Calu3 (cell line): ENCODE data around the gene ABCG1. TPM values are rescaled to one million over a fixed set of nuclear protein-coding genes. Genes with fewer than 3 reads are reported as not detected.

Source experiments
- BruUV-seq: library from RNA; stranded (reverse); fragments of 400-500 nt; replicated peaks from 2 replicates; lab custom pipeline; 2021; lab: Mats Ljungman, UMichigan
- CTCF ChIA-PET: fragments of 300-600 bp; sonication (Branson Sonifier 250); formaldehyde crosslinking; loops from one replicate; lab custom pipeline; 2022; ENCODE audit warnings: antibody characterized with exemption; lab: Charles Lee
- DNase-seq: peaks from one replicate; pipeline ENCODE4 v3.0.0; 2022
- H3K27ac Mint-ChIP-seq: one replicate; pipeline ENCODE4 v1.8.0; 2022; ENCODE audit warnings: mixed read lengths; ENCODE audit not compliant: unreplicated experiment
- H3K27me3 Mint-ChIP-seq: one replicate; pipeline ENCODE4 v1.8.0; 2022; ENCODE audit warnings: mixed read lengths; ENCODE audit not compliant: unreplicated experiment
- H3K36me3 Mint-ChIP-seq: one replicate; pipeline ENCODE4 v1.8.0; 2022; ENCODE audit warnings: mild to moderate bottlenecking, moderate library complexity, mixed read lengths; ENCODE audit not compliant: insufficient read depth, unreplicated experiment
- H3K4me1 Mint-ChIP-seq: one replicate; pipeline ENCODE4 v1.8.0; 2022; ENCODE audit warnings: mild to moderate bottlenecking, low read depth, mixed read lengths; ENCODE audit not compliant: unreplicated experiment
- H3K4me3 Mint-ChIP-seq: one replicate; pipeline ENCODE4 v1.8.0; 2022; ENCODE audit warnings: mild to moderate bottlenecking, low read depth, moderate library complexity, mixed read lengths; ENCODE audit not compliant: unreplicated experiment
- H3K9me3 Mint-ChIP-seq: one replicate; pipeline ENCODE4 v1.8.0; 2022; ENCODE audit warnings: low read depth, mixed read lengths; ENCODE audit not compliant: unreplicated experiment
- intact Hi-C: fragments of 100-400 bp; cut with micrococcal nuclease; formaldehyde crosslinking; loops from one replicate; pipeline ENCODE4 v1.10.0; 2022; ENCODE audit not compliant: unreplicated experiment
- total RNA-seq: library from RNA; stranded (reverse); gene quantifications from 2 replicates; pipeline ENCODE4 v1.2.3, GENCODE V29; 2022
- TF ChIP-seq, protein P1 (sequence below): fragments of 200-600 bp; IDR thresholded peaks from one replicate; pipeline ENCODE4 v1.8.0; 2022; ENCODE audit warnings: antibody characterized with exemption; ENCODE audit not compliant: unreplicated experiment

The ABCG1 gene
- total RNA-seq, 1 experiment from 2014 or later = 0.19 TPM

DNA sequence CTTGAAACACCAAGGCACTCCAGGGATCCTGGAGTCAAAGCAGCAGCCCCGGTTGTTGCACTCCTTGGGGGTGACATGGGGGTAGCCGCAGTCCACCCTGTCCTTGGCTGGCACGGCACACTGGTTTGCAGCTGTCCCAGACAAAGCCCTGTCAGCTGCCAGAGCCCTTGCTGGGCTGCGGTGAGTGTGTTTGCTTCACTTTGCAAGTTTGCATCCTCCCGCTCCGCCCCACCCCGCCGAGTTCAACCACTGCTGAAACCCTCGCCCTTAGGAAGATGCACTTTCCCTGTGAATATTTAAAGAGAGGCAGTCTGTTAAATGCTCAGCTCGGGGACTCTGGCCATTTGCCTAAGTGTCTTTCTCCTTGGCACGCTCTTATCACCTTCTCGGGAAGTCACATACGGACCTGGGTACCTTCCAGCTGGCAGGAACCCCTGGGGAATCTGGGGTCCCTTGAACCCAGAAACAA, 94.6 kb downstream of the ABCG1 start:
- BruUV-seq = no TSS peak
- Mint-ChIP-seq H3K27me3 (peaks cover 13% of the 10 kb centered on the region), H3K9me3 (no peaks in the 10 kb centered on the region), H3K4me1 (peaks cover 6% of the 10 kb centered on the region), H3K27ac (no peak overlapping the region), H3K4me3 (no peak overlapping the region), H3K36me3 (no peaks in the 10 kb centered on the region)
- intact Hi-C loops = no loop called here
- TF ChIP-seq, protein P1, sequence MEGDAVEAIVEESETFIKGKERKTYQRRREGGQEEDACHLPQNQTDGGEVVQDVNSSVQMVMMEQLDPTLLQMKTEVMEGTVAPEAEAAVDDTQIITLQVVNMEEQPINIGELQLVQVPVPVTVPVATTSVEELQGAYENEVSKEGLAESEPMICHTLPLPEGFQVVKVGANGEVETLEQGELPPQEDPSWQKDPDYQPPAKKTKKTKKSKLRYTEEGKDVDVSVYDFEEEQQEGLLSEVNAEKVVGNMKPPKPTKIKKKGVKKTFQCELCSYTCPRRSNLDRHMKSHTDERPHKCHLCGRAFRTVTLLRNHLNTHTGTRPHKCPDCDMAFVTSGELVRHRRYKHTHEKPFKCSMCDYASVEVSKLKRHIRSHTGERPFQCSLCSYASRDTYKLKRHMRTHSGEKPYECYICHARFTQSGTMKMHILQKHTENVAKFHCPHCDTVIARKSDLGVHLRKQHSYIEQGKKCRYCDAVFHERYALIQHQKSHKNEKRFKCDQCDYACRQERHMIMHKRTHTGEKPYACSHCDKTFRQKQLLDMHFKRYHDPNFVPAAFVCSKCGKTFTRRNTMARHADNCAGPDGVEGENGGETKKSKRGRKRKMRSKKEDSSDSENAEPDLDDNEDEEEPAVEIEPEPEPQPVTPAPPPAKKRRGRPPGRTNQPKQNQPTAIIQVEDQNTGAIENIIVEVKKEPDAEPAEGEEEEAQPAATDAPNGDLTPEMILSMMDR = no peak
- no peak for DNase-seq
- CTCF ChIA-PET = no interaction called here

DNA sequence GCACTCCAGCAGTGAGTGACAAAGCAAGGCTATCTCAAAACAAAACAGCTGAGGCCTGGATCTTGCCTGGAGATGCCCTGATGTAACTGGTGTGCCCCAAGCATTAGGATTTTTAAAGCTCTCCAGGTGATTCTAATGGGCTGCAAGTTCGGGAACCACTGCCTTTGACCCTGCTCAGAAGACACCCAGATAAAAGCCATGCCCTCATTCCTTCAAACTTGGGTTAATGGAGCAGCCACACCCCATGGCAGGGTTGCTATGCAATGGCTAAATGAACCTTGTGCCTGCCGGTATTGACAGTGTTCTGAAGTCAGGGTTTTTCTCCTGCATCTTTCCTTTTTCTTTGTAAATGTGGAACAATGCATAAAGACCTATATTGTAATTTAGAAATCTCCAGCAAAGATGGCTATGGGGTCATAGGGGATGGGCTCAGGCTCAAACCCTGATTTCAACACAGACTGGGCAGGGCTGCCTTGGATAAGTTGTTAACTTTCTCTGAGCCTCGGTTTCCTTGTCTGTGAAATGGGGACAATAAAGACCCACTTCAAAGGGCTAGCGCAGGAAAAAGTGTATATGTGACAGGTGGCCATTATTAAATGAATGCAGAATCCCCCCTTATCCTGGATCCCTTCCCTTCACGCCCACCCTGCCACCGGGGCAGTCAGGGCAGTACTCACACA, 95.8 kb downstream of the ABCG1 start:
- Mint-ChIP-seq H3K4me3 (no peak overlapping the region), H3K4me1 (peaks cover 6% of the 10 kb centered on the region), H3K9me3 (no peaks in the 10 kb centered on the region), H3K27me3 (peaks cover 13% of the 10 kb centered on the region), H3K27ac (no peak overlapping the region), H3K36me3 (no peaks in the 10 kb centered on the region)
- no TSS peak for BruUV-seq
- DNase-seq = no peak
- CTCF ChIA-PET = no interaction called here
- TF ChIP-seq, protein P1 = no peak
- intact Hi-C loops = no loop called here

DNA sequence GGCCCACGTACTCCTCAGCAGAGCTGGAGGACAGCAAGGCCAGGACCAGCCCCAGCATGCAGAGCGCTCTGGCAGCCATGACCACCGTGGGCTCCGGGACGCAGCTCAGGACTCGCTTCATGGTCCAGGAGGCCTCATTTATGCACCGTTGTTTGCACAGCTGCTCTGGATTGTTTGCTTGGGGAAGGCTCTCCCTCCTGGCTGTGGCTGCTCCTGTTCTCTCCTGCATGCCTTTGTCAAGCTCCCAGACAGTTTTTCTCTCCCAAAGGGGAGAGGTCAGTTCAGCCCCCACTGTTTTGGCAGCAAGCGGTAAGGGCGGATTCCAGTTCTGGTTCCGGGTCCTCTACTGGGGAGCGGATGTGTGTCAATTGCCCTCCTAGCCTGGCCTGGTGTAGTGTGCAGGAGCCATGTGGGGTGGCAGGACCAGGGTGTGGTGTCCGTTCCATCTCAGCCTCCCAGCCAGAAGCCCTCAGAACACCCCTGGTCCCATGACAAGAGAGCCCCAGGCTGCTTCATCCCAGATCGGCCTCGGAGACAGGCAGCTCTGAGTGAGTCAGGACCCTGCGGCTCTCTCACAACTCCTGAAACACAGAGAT, 96.5 kb downstream of the ABCG1 start, which contains the start of gene TFF3:
TFF3 (minus strand) TSS at position 114 of the 596 bp plus-strand sequence; CDS start at position 79, 35 bp downstream.
- no peak within 1 kb of the TSS for H3K4me3 Mint-ChIP-seq
- DNase-seq = no peak
- intact Hi-C loops = no loop called here
- TF ChIP-seq, protein P1 = no peak
- H3K27ac Mint-ChIP-seq = no peak within 1 kb of the TSS
- CTCF ChIA-PET = no interaction called here
- no TSS peak for BruUV-seq
- H3K9me3 Mint-ChIP-seq = no peaks in the 10 kb centered on the region
- peaks cover 2% of the 10 kb centered on the region for H3K4me1 Mint-ChIP-seq
- no peaks in the 10 kb centered on the region for H3K36me3 Mint-ChIP-seq
- H3K27me3 Mint-ChIP-seq = peaks cover 6% of the 10 kb centered on the region

DNA sequence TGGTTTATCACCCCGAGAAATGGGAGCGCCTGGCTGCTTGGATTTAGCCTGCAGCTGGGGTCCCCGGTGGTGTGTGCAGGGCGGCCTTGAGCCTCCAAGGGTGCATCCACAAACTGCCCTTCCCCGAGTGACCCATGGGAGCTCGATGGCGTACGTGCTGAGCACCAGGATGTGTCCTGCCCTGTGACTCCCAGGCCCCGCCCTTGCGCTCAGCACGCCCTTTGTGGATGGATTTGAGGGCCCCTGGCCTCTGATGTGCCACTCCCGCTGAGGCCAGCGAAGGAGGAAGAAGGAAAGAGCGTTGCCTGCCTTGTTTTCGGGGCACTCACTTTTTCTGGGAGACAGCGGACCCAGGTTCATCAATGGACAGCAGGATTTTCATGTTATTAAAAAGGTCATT, 98.0 kb downstream of the ABCG1 start:
- Mint-ChIP-seq H3K36me3 (no peaks in the 10 kb centered on the region), H3K27me3 (peaks cover 13% of the 10 kb centered on the region), H3K27ac (no peak overlapping the region), H3K9me3 (no peaks in the 10 kb centered on the region), H3K4me3 (no peak overlapping the region), H3K4me1 (no peaks in the 10 kb centered on the region)
- TF ChIP-seq, protein P1 = no peak
- no peak for DNase-seq
- intact Hi-C loops = no loop called here
- CTCF ChIA-PET = no interaction called here
- no TSS peak for BruUV-seq
